Stimulated activated CD8-positive, alpha-beta memory T cell treated with anti-CD3 and anti-CD28 coated beads, Interleukin-7, amount 100 ng/mL, for 4 hours (primary cell): ENCODE results near the gene TANGO2.

ENCODE experiments used
- DNase-seq, 2 donors: peaks; one replicate each; pipeline ENCODE4 v3.0.0-alpha.2; 2020; ENCODE audit warnings: low read depth in 2 of 2

The TANGO2 gene

DNA sequence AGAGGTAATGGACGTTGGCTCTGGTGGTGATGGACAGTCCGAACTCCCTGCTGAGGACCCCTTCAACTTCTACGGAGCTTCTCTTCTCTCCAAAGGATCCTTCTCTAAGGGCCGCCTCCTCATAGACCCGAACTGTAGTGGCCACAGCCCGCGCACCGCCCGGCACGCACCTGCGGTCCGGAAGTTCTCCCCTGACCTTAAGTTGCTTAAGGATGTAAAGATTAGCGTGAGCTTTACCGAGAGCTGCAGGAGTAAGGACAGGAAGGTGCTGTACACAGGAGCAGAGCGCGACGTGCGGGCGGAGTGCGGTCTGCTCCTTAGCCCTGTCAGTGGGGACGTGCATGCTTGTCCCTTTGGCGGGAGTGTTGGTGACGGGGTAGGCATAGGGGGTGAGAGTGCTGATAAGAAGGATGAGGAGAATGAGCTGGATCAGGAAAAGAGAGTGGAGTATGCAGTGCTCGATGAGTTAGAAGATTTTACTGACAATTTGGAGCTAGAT, 65.2 kb downstream of the TANGO2 start:
- DNase-seq = no peak

DNA sequence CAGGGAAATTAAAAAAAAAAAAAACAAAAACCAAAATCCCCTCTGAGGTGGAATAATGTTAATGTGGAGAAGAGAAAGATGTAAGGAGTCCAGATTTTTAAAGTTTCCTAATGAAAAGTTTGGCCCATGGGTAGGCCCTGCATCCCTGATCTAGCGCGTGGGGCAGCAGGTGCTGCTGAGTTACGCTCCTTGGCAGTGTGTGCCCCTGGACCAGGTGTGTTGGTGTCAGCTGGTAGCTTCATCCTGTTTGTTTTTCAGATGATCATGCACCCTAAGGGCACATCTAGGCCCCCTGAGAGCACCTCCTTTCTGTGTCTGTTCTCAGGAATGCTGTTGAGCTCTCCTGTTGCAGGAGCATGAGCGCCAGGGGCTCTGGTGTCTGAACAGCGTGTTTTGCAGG, 65.9 kb downstream of the TANGO2 start:
- no peak for DNase-seq

DNA sequence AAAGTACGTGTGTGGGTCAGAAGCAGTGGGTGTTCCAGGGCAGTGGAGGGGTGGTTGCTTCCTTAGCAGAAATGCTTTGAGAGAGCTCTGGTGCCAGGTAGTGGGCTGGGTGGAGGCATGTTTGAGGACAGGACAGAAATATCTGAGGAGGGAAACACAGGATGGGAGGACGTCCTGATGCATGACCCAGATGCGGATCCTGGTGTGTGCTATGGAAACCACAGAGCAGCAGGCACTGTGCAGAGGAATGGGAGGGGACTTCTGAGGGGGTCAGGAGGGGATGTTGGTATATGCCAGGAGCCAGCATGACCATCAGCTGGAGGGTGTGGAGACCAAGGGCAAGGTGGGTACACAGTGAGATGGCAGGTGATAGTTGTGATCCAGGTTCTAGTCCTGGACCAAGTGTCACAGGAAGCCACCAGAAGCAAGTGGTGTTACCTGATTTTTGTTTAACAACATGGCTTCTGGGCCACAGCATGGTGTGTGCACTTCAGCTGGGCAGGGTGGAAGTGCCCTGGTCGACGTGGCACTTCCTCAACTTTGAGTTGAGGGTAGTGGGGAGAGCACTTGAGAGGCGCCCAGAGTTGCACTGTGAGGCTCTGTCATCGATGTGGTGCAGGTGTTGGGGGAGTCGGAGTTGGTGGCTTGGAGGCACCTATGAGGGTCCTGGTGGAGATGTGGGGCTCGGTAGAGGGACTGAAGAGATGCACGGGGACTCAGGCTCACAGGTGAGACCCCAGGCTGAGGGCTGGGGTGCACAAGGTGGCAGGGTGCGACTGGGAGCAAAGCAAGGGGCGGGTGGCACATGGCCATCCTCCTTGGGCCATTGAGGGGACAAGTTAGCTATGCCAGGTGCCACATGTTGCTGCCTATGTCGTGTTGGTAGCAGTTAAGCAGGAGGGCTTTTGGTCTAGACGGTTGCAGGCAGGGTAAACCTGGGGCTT, 66.7 kb downstream of the TANGO2 start:
- DNase-seq = no peak

DNA sequence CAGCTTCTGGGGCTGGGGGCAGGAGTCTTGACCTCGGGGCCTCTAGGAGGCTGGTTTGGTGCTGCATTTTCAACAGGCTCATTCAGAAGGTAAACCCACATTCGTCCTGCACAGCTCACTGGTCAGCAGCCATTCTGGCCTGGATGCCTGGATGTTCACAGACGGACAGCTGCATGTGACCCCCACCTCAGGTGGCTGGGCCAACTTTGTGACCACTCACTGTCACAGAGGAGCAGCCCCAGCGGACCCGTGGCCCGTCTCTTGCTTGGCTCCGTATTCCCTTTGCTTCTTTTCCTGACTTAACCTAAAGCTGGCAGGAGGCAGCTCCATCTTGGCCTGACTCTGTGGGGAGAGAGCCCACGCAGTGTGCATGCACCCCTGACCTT, 67.3 kb downstream of the TANGO2 start:
- DNase-seq = no peak

DNA sequence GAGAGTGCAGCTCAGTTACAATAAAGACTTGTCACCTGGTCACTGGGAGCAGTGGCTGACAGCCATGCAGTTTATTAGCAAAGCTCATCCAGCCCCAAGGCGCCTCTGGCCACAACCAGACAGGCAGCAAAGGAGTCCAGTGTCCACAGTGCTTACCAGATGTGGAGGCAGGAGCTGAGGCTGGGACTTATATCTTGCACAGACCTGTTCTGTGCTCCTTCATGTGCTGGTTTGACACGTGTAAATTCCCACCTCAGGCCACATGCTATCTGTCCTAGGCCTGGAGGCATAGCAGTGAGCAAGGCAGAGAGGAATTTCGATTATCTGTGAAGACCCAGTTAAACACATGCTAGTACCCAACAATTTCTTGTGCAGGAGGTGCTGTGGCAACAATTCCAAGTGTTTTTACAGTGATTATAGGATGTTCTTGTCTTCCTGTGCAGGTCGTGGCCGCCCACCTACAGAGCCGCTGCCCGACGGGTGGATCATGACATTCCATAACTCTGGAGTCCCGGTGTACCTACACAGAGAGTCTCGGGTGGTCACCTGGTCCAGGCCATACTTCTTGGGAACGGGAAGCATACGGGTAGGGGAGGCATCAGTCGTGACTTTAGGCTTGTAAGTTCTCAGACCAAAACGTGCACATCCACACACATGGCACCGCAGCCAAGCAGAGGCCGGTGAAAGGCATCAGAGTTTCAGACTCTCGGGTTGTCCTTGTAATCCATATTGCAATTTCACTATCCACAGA, 68.5 kb downstream of the TANGO2 start:
- no peak for DNase-seq

DNA sequence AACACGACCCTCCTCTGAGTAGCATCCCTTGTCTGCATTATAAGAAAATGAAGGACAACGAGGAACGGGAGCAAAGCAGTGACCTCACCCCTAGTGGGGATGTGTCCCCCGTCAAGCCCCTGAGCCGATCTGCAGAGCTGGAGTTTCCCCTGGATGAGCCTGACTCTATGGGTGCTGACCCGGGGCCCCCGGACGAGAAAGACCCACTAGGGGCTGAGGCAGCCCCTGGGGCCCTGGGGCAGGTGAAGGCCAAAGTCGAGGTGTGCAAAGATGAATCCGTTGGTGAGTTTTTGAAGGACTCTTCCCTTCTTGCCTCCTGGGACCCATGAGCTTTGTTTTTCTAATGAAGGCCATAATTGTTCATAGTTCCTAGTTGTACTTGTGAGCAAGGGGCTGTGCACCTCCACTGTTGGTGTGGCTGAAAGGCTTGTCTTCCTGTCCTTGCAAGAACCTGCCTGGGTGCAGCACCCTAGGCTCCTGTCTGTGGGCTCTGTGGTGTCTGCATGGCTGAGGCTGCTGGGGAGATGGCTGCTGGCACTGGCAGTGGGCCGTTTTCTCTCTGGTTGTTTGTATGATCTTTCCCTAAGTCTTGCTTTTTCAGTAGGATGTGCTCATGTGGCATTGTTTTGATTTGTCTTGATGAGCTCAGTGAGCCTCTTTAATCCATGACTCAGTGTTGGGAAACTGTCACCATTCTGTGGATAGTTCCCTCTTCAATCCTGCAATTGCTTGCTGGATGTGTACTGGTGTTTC, 69.2 kb downstream of the TANGO2 start:
- no peak for DNase-seq

DNA sequence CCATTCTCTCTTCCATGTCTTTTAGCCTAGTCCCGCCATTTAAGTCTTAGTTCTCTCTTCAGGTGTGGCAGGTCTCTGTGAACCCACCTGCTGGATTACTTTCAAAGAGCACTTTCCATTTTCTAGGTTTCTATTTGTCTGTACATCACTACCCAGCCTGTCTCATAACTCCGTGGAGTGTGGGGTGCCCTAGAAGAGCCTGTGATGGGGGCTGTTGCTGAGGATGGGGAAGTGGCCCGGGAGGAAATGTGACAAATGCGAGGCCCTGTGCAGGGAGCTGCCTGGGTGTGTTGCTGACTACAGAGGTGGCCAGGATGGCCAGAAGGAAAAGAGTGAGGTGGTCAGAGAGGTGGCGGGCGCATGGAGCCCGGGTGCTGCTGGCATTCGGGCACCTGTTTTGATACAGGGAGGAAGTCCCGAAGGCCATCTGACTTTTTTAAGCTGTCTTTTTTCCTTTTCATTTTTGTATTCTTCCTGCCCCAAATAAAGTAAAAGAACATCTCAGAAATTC, 69.9 kb downstream of the TANGO2 start:
- no peak for DNase-seq

DNA sequence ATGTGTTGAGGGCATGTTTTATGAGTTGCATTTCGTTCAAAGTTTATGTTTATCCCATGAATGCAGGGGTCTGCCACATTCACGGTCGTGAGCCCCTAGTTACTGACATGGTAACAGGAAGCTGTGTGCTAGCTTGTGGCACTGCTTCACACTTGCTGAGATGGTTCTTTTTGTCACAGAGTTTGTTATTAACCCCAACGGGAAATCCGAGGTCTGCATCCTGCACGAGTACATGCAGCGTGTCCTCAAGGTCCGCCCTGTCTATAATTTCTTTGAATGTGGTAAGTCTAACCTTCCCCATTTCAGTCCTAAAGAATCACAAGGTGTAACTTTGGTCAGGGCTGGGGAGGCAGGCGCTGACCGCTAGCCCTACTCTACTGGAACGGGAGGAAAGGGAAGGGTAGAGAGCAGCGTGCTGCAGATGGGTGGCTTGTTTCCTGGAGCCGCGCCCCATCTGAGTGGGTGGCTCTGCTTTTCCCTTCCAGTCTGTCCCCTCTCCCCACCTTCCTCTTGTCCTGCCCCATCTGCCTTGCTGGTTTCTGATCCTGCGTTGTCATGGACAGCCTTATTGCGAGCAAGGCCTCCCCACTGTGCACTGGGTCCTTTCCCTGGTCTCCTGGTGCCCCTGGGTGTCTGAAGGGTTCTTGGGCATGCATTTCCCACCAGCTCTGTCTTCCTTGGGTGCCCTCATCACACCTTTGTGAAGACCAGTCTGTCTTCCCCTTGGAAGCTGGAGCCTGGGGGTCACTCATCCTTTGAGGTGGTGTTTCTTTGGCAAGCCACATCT, 71.0 kb downstream of the TANGO2 start:
- no peak for DNase-seq

DNA sequence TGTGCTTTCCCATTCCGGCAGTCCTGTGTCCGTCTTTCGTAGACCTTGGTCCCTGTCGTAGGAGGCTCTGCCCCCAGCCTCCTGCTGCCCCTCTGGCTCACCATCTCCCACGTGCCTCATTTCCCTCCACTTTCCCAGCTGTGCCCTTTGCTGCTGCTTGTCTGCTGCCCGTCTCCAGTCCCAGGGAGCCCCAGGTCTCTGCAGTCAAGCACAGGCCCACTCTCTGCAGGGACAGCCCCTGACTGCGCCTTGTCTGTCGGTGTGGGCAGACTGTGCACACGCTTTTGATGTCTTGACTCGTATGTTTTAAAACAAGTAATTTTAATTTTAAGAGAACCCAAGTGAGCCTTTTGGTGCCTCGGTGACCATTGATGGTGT, 71.6 kb downstream of the TANGO2 start:
- DNase-seq = no peak

DNA sequence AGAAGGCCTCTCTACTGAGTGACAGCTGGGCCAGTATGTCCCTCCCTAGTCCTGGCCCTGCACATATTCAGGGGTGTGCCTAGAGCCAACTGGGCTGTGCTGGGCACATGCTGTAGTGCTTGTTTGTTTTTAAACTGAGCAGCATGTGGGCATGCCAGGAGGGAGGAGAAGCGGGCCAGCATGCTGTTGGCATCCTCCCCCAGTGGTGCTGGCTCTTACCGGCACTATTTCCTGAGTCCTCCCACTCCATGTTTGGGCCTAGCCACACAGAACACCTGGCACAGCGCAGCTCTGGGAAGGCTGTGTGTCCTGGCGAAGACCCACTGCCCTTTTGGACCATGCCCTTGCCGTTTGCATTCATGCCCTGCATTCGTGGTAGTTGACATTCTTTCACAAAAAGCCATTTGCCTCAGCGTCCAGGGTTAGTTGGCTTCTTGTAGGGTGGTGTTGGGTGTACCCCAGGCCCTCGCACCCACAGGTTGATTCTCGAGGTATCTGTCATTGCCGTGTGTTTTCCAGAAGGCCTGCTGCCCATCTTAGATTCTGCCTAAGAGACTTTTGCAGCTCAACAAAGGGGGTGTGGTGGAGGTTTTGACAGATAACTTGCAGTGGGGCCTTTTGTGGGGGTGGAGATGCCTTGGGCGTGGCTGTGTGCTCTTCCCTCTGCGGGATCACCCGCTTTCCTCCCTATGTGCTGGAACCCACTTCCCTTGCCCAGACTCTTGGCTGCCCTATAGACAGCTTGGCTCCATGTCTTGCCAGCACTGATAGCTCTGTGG, 72.7 kb downstream of the TANGO2 start:
- no peak for DNase-seq

DNA sequence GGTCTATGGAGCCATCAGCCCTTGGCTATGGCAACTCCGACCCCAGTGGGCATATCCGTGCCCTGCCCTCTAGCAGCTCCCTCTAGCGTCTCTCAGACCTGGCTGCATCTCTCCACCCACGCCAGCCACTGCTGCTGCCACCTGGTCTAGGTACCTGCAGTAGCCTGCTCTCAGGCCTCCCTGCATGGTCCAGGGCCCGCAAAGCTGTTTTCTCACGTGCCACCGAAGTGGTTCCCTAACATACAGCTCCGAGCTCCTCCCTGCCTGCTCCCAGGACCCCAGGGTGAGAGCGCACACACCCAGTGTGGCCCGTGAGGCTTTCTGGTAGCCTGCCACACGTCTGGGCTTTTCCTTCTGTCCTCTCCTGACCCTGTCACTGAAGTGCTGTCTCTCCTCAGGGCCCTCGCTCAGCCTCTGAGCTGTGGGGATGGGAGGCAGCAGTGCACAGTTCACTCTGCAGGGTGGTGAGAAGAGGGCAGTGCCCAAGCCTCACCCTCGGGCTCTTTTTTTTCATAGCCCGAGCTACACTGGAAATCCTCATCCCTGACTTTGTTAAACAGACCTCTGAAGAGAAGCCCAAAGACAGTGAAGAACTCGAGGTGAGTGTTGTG, 73.4 kb downstream of the TANGO2 start:
- no peak for DNase-seq

DNA sequence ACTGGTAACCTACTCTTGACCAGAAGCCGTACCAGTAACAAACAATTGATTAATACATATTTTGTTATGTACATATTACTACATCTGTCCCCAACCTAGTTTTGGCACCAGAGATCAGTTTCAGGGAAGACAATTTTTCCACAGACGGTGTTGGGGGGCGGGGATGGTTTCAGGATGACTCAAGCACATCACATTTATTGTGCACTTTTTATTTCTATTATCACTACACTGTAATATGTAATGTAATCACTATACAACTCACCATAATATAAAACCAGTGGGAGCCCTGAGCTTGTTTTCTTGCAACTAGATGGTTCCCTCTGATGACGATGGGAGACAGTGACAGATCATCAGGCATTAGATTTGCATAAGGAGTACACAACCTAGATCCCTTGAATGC, 74.6 kb downstream of the TANGO2 start:
- no peak for DNase-seq

DNA sequence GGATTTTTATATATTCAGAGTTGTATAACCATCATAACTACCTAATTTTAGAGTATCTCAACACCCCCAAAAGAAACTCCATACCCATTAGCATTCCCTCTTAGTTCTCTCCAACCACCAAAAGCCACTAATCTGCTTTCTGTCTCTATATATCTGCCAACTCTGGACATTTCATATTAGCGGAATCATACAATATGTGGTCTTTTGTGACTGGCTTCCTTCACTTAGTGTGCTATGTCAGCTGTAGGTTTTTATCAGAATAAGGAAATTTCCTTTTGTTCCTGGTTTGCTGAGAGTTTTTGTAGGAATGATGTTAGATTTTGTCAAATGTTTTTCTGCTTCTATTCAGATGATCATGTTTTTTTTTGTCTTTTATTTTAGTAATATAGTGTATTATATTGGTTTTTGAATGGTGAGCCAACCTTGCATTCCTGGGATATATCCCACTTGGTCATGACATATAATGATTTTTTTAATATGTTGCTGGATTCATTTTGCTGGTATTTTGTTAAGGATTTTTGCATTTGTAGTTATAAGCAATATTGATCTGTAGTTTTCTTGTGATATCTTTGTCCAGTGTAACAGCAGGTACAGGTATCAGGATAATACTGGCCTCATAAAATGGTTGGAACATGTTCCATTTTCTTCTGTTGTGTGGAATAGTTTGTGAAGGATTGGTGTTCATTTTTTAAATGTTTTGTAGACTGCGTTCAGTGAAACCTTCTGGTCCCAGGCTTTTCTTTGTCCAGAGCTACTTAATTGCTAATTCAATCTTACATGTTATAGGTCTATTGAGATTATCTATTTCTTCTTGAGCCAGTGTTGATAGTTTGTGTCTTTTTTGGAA, 75.9 kb downstream of the TANGO2 start:
- no peak for DNase-seq

DNA sequence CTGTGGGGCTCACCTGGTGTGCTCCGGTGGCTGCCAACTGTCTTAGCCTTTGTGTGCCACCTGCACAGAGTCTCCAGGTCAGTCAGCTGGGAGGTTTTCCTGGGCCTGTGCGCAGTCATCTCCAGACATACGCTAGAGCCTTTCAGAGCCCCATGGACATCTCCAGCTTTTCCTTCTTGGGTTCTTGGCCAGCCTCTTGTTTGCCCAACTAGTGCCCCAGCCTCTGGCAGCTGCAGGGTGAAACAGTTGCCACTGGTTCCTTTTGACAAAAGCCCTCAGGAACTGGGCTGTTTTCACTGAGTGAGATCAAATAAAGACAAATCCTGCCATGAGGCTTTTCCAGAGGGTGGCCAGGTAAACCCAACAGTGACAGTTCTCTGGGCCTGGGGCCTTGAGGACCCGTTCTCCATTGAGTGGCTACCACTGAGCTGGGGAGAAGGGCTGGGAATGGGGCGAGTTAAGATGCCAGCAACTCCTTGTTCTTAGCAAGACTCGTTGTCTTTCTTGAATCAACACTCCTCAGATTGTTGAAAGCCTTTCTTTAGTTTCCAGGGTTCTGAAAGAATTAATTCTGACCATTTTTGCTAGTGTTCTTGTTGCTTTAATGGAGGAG, 78.3 kb downstream of the TANGO2 start:
- DNase-seq = no peak

DNA sequence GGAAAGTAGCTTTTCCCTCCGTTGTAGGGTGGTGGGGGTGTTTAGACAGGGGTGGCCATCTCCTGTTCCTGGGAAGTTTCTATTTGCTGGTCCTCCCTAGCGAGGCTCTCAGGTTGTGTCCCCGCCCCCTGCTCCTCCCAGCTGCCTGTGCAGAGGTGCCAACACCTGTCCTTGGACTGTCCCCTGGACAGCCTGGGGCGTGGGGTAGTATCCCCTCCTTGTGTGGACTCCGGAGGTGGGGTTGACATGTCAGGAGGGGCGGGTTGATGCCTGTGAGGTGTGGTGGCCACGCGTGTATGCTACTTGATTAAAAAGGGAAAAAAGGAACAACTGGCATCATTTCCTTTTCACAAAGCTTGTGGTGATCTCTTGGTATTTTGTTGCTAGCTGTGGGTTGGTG, 80.7 kb downstream of the TANGO2 start:
- no peak for DNase-seq

DNA sequence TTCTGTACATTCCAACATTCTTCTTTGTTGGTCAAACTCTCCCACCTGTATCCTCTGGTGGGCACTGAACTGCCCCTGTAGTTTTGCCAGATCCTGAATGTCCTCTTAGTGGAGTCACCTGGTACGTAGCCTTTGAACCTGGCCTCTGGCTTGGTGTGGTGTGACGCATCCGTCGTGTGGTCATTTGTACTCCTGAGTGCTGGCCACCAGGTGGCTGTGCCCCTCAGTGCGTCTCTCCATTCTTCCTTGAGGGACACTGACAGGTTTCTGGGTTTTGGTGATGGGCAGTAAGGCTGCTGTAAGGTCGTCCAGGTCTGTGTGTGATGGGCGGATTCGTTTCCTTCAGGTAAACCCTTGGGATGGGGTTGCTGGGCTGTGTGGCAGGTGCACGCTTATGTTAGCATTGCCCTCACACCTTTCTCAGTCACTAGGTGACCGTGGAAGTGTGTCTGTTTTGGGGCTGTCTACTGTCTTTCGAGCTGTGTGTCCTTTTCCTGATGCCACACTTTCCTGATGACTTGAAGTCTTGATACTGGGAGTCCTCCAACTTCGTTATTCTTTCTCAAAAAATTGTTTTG, 81.4 kb downstream of the TANGO2 start:
- no peak for DNase-seq

DNA sequence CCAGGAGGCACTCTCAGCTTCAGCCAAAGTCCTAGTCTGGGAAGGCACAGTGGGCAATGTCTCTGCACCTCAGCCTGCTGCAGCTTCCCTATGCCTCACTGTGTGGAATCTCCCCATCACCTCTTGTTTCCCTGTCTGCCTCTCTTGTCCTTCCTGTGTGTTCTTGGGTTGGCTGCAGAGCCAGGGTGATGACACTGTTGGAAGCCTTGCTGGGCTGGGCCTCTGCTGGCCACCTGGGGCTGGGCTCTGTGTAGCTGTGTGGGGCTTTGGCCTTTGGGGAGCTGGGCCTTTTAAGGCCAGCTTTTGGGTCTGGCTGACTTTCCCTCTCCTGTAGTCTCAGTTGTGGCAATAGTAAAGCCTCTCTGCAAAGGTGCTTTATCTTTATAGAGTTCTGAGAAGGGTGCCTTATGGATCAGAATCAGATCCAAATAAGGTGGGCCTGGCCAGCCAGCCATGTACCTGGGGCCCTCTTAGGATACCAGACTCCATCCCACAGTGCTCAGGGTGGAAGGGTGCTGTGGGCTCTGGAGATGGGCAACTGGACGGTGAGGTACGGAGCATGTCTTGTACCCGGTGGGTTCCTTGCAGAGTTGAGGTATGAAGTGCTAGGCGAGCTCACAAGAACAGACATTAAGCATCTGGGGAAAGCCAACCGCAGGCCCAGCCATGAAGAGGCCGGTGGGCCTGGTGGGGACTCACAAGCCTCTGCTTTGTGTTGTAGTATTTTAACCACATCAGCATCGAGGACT, 84.7 kb downstream of the TANGO2 start:
- no peak for DNase-seq
